HUDEP-2 (cell line): ENCODE data around the gene KLHL17.
A peak's percentile ranks its signal among the peaks of the same experiment; 100 is the strongest.

Source experiments
- DNase-seq, 76 experiments: peaks; one replicate each; lab custom pipeline; 2025; ENCODE audit not compliant: unreplicated experiment in 76 of 76; lab: John Stamatoyannopoulos, UW

Gene KLHL17

DNA sequence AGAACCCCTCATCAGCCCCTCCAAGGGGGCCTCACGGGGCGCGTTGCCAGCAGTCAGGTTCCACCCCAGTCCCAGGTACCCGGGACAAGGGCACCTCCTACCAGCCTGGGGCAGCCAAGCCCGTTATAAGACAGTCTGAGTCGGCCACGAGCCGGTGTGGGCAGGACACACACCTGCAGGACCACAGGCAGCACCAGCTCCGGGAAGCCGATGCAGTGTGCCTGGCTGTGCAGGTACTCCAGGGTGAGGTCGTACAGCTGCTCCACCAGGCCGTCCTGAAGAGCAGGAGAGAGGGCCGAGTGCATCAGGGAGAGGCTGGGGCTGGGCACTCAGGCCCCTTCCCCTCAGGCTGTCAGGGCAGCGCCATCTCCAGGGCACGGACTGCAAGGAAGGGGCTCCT is 12.4 kb upstream of the KLHL17 start:
- no peak for DNase-seq

DNA sequence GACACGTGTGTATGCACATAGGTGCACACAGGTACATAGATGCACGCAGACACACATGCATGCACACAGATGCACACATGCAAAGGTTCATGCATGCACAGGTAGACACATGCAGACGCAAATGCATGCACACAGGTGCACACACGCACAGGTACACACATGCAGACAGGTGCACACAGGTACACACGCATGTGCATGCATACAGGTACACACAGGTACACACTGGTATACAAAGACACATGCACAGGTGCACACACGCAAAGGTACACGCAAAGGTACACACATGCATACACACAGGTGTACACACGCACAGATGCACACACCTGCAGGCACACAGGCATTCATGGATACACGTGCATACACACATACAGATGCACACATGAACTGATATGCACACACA is 10.1 kb upstream of the KLHL17 start:
- DNase-seq, result no peak

DNA sequence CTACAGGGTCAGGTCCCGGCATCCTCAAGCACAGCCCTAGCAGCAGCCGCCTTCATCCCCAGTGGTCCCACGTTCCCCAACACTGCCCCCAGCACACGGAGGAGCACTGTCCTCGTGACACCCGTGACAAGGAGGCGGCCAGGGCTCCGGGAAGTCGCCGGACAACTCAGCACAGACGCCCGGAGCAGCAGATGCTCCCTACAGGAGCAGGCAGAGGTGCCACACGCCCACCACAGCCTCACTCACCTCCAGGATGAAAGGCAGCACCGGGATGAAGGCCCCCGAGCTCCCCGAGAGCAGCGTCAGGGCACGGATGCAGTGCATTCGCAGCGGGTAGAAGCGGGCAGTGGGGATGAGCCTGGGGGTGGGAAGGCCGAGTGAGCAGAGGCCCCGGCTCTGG is 9.5 kb upstream of the KLHL17 start:
- DNase-seq, result no peak

DNA sequence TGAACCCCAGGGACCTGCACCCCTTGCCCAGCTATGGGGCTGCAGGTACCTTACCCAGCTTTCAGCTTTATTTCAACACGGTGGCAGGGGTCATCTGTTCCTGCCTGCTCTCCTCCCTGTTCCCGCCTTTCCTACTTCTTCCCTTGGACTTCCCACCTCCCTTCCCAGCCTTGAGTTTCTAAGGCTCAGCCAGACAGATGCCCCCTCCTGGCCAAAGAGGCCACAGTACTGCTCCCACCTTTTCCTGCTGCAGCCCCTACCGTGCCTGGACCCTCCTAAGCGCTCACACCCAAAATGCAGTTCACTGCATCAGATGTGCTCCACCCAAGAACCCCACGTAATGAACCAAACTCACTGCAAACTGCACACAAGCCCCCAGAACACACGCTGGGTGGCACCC is 9.0 kb upstream of the KLHL17 start:
- DNase-seq, result no peak

DNA sequence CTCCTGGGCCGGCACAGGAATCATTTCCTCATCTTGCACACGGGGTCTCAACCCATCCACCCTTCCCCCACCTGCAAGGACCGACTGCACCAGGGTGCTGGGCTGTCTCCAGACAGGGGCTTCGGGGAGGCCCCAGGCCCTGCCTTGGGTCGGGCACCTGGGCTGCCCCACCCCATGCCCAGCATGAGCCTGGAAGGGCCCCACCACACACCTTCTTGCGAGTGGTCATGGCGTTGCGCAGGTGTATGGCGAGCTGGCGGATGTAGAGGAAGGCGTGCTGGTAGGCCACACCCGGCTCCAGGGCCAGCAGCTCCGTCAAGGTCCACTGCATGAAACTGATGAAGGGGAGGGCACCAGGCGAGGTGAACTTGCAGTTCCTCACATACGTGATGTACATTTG is 8.2 kb upstream of the KLHL17 start:
- no peak for DNase-seq

DNA sequence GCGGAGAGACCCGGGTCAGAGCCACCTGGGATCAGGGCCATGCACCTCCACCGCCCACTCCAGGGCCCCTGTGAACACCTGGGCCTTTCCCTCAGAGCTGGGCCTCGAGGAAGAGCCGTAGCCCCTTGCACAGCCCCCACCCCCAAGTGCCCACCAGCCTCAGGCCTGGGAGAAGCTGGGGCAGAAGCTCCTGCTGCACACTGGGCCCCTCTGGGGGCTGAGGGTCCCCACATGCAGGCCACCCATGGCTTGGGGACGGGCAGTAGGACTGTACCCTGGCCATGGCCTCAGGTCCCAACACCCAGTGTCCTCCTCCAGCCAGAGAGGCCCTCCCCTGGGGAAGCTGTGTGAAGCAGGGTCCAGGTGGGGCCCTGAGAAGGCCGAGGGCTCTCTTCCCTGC is 7.8 kb upstream of the KLHL17 start:
- no peak for DNase-seq

DNA sequence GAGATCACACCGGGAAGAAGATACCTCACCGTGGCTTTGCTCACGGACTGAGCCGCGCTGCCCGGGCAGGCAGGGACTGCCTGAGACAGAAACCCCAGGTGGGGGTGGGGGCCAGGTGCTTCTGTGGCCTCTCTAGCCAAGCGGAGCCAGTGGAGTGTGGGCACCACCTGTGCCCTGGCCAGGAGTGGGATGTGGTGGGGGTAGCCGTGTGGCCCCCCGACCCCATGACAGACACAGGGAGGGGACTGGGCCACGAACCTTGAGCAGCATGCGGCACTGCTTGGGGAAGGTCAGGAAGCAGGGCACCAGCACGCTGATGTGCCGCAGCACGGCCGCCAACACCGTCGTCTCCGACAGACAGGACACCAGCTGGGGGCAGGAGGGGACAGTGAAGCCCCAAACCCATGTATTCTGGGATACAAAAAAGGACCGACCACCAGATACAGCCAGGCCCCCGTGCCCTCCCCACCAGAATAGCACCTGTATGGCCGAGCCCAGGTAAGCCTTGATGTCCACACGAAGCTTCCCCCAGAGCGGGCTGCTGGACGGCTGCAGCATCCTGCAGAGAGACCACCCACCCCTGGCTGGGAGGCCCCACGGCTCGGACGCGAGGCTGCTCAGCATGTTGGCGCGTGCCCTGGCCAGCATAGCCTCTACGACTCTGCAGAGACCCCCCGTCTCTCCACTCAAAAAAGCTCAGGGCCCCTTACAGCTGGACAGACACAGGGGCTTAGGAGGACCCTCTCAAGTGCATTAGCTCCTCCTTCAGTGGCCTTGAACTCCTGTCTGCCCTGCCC is 6.7 kb upstream of the KLHL17 start:
- DNase-seq, result no peak

DNA sequence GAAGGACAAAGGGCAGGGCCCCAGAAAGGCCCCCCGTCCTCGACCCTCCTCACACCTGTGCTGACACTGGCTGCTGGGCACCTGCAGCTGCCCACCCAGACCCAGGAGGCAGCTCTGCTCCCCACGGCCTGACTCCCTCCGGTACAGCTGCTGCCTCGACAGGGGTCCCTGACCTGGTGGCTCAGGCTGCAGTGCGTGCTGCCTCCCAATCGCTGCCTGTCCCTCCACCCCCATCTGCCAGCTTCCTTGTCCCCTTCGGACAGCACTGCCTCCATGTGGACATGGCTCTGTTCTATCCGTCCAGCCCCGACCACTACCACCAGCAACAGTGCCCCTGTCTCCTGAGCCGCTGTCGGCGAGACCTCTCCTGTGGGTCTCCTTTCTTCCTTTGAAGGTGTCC is 5.5 kb upstream of the KLHL17 start:
- no peak for DNase-seq

DNA sequence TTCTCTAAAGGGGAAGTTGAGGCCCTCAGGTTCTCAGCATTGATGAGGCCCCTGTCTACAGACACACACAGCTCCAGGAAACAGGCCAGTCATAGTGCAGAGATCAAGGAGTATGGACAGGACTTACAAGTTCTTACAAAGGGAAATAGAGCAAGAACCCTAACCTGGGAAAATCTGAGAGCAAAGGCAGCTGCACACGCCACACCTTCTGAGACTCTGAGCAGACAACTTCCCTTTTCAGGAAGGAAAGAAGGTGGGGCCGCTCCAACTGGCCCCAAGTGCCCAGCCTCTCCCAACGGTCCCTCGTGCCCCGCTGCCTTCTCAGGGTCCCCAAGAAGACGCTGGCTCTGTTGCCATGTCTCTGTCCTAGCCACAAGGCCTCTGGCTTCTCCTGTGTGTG is 4.9 kb upstream of the KLHL17 start:
- no peak for DNase-seq

DNA sequence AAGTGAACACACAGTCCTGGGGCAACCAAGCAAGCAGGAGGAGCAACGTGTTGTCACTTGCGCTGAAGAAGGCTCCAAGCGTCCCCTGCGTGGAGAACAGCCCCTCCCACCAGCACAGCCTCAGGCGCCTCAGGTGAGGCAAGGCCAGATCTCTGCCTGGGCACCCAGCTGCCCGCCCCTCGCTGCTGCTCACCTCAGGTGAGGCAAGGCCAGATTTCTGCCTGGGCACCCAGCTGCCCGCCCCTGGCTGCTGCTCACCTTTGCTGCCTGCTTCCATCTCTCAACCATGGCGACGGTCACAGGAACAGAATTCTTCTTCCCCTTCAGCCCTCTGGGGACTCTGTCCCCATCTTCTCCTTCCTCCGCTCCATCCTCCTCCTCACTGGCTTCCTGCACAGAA is 3.7 kb upstream of the KLHL17 start:
- no peak for DNase-seq

DNA sequence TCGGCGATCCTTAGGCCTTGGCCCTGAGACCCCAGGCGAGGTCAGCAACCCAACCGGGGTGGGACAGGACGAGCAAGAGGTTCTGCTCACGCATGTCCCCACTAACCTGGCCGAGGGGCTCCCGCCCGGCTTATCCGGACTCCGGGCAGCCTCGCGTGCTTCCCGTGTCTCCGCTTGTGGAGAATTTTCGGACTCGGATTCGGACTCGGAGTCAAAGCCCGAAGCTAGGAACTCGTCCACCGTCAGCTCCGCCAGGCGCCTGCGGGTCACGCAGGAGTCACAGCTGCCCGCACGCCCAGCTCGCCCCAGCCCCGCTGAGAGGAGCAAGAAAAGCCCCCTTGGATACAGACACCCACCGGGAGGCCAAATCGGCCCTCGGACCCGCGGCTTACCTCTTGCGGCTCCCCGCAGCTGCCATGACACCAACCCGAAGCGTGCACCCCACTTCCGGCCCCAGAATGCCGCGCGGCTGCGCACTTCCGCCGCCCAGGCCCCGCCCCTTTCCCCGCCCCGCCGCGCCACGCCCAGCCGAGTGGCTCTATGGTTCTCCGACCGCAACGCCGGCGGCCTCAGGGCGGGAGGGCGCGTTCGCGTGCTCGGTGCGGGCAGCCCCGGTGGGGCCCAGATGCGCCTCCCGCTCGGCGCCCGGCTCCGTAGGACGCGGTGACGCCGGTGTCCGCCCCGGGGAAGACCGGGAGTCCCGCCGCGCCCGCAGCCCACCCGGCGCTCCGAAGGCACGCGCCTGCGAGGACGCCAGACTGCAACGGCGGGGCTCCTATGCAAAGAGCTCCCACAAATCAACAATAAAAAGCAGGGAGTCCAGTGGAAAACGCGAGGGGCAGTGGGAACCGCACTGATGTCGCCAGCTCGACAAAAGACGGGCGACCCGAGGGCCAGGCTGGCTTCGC is 1.3 kb upstream of the KLHL17 start, which contains the start of gene NOC2L:
TSS of gene NOC2L (minus strand) at position 434 of the 908 bp plus-strand sequence. CDS start at position 418, 16 bp downstream.
- peak in 73 of 76 experiments; percentile 32 to 96 (median 88) for DNase-seq

DNA sequence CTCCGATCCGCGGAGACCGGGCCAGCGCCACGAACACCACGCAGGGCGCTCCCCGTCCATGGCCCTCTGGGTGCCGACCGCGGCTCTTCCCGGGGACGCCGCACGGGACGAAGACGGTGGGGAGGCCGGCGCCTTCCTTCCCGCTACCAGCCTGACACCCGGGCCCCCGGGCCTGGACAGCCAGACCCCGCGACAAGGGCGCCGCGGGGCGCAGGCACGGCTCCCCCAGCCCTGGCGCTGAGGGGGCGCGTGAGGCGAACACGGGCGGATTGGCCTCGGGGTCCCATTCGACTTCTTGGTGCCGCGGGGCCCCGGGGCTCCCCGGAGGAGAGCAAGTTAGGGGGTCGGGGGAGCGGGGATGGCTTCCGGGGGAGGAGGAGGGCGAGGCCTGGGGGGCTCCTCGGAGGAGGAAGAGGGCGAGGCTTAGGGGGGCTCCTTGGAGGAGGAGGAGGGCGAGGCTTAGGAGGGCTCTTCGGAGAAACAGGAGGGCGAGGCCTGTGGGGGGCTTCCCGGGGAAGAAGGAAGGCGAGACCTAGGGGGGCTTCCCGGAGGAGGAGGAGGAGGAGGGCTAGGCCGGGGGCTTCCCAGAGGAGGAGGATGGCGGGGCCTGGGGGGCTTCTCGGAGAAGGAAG is 537 bp upstream of the KLHL17 start:
- DNase-seq, result no peak

DNA sequence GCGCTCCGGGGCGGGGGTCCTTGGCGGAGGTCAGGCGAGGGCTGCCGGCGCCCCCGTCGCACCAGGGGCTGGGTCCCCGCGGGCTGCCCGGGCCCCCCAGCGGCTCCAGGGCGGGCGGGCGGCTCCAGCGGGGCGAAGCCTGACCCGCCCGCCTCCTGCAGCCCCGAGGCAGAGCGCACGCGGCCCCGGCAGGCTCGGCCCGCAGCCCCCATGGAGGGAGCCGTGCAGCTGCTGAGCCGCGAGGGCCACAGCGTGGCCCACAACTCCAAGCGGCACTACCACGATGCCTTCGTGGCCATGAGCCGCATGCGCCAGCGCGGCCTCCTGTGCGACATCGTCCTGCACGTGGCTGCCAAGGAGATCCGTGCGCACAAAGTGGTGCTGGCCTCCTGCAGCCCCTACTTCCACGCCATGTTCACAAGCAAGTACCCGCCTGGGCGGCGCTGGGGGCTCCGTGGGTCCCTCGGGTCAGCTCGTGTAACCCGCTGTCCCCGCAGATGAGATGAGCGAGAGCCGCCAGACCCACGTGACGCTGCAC is 817 bp downstream of the KLHL17 start:
- no peak for DNase-seq

DNA sequence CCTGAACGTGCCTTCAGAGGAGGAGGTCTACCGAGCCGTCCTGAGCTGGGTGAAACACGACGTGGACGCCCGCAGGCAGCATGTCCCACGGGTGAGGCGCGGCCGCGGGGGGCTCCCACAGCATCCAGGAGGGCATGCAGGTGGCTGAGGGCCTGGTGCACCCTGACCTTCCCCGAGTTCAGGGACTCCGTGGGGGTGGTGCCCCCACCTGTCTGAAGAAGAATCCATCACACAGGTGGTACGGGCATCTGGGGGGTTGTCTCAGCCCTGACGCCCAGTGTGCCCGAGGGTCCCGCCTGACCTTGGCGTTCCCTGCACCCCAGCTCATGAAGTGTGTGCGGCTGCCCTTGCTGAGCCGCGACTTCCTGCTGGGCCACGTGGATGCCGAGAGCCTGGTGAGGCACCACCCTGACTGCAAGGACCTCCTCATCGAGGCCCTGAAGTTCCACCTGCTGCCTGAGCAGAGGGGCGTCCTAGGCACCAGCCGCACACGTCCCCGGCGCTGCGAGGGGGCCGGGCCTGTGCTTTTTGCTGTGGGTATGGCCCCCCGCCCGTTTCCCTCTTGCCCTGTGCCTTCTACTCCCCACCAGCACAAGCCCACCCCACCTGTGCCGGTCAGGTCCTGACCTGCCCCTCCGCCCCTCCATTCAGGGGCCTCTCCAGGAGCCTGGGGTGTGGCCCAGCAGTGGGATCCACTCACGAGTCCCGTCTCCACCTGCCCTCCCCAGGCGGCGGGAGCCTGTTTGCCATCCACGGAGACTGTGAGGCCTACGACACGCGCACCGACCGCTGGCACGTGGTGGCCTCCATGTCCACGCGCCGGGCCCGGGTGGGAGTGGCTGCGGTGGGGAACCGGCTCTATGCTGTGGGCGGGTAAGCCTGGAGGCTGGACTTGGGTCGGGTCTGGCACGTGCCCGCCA is 2.3 kb downstream of the KLHL17 start:
- no peak for DNase-seq

DNA sequence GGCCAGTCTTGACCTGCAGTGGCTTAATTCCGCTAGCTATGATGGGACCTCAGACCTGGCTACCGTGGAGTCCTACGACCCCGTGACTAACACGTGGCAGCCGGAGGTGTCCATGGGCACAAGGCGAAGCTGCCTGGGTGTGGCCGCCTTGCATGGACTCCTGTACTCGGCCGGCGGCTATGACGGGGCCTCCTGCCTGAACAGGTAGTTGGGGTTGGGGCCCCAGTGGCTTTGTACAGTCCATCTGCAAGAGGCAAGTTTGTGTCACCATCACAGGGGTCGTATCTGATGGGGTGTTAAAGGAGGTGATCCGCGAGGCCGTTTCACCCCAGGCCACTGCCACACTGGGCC is 2.9 kb downstream of the KLHL17 start:
- DNase-seq, result no peak

DNA sequence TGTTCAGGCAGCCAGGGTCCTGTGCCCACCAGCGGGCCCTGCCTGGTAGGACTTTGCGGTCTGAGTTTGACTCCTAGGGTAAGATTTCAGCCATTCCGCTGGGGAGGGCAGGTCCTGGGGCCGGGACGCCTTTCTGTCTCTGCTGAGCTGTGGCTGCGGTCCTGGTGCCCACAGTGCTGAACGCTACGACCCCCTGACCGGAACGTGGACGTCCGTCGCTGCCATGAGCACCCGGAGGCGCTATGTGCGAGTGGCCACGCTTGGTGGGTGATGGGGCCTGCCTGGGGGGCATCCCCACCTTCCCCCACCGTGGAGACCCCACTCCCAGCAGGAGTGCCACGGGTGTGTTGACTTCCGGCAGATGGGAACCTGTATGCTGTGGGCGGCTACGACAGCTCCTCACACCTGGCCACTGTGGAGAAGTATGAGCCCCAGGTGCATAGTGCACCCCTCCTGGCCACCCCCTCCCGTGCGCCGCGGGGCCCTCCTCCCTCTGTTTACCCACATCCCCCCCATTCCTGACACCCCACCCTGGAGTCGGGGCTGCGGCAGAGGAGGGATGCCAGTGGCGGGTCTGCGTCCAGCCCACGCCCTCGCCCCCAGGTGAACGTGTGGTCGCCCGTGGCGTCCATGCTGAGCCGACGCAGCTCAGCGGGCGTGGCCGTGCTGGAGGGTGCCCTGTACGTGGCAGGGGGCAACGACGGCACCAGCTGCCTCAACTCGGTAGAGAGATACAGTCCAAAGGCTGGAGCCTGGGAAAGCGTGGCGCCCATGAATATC is 3.6 kb downstream of the KLHL17 start:
- DNase-seq, result no peak

DNA sequence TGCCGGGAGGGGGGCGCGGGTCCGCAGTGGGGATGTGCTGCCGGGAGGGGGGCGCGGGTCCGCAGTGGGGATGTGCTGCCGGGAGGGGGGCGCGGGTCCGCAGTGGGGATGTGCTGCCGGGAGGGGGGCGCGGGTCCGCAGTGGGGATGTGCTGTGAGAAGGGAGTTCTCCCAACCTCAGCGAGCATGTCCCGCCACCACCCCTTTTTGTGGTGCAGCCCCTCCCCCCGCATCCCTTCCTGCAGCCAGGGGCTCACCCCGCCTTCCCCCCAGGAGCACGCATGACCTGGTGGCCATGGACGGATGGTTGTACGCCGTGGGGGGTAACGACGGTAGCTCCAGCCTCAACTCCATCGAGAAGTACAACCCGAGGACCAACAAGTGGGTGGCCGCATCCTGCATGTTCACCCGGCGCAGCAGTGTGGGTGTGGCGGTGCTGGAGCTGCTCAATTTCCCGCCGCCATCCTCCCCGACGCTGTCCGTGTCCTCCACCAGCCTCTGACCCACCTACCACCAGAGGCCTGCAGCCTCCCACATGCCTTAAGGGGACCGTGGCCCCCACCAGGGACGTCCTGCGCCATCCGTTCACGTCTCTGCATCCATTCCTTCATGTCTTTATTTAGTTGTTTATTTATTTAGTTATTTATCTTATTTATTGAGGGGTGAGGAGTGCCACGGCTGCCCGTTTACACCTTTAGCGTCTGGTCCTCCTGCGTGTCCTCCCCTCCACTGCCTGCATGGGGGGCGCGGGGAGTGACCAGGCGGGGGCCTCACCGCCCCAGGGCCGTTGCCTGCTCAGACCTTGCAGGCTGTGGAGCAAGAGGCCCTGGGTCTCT is 4.5 kb downstream of the KLHL17 start:
- DNase-seq, result no peak

DNA sequence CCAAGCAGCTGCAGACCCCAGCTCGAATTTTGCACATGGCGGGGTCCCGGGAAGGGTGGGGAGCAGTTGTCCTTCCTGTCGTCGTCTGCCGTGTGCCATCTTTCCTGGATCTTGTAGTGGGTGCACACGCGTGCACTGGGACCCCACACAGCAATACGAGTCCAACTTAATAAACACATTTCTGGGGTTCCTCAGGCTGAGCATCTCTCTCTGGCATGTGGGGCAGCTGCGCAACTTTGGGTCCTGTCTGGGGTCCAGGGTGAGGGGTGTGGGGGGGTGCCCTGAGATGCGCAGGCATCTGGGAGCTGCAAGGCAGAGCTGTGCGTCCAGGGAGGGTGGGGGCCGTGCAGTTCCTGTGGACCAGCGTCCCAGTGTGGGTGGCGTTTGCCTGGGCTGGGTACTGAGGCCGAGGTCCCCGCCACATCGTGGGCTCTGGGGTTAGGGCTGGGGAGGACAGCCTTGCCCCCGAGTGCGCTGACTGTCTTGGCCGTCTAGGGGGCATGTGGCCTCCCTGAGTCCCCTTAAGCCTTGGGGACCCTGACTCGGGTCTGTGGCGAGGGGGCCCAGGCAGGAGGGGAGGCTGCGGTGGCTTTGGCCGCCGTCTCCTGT is 5.2 kb downstream of the KLHL17 start:
- no peak for DNase-seq
